ENCODE measurements around the gene PLCH1.

- TF ChIP-seq RAD21 (IDR thresholded peaks at IDR 0.05 in 1 of 2, conservative IDR thresholded peaks at IDR 0.05 in 1 of 2; ENCODE audit: low read depth in 2 of 2, low read length in 2 of 2) (no peak), CREB1 (IDR thresholded peaks at IDR 0.05) (no peak), CHD2 (IDR thresholded peaks at IDR 0.05; ENCODE audit: low read length) (no peak), POLR2A (IDR thresholded peaks at IDR 0.05; ENCODE audit: control extremely low read depth in 1 of 2, low read depth in 2 of 2, low read length in 2 of 2) (no peak), TAF1 (IDR thresholded peaks at IDR 0.05; ENCODE audit: low read depth, low read length) (no peak), ASH2L (IDR thresholded peaks at IDR 0.05; ENCODE audit: low read length) (no peak), GABPA (IDR thresholded peaks at IDR 0.05; ENCODE audit: borderline replicate concordance, insufficient read depth, low read length) (no peak), KDM1A (IDR thresholded peaks at IDR 0.05; ENCODE audit: borderline replicate concordance, low read length) (no peak), TCF12 (IDR thresholded peaks at IDR 0.05; ENCODE audit: low read depth, low read length) (no peak), EZH2 (IDR thresholded peaks at IDR 0.05; ENCODE audit: low read depth, low read length, severe bottlenecking) (no peak)
- TF ChIP-seq, protein P1, sequence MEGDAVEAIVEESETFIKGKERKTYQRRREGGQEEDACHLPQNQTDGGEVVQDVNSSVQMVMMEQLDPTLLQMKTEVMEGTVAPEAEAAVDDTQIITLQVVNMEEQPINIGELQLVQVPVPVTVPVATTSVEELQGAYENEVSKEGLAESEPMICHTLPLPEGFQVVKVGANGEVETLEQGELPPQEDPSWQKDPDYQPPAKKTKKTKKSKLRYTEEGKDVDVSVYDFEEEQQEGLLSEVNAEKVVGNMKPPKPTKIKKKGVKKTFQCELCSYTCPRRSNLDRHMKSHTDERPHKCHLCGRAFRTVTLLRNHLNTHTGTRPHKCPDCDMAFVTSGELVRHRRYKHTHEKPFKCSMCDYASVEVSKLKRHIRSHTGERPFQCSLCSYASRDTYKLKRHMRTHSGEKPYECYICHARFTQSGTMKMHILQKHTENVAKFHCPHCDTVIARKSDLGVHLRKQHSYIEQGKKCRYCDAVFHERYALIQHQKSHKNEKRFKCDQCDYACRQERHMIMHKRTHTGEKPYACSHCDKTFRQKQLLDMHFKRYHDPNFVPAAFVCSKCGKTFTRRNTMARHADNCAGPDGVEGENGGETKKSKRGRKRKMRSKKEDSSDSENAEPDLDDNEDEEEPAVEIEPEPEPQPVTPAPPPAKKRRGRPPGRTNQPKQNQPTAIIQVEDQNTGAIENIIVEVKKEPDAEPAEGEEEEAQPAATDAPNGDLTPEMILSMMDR (IDR thresholded peaks at IDR 0.05; ENCODE audit: control extremely low read depth in 1 of 3, insufficient read depth in 1 of 3, low read depth in 1 of 3, low read length in 3 of 3): no peak
- TF ChIP-seq, protein P2, sequence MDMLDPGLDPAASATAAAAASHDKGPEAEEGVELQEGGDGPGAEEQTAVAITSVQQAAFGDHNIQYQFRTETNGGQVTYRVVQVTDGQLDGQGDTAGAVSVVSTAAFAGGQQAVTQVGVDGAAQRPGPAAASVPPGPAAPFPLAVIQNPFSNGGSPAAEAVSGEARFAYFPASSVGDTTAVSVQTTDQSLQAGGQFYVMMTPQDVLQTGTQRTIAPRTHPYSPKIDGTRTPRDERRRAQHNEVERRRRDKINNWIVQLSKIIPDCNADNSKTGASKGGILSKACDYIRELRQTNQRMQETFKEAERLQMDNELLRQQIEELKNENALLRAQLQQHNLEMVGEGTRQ (IDR thresholded peaks at IDR 0.05; ENCODE audit: low read length): no peak
Measured at GRCh38 chr3:155697542-155697941, 47.3 kb downstream of the PLCH1 start.

Data from H1 (cell line).